ENCODE measurements around the gene MBTPS2.
"Not testable (repeated sequence)": the region's sequence is repeated elsewhere in the genome, so short reads cannot be mapped to it uniquely, and the experiment has no call there.

MBTPS2 gene

GRCh38 chrX:21806691-21807090 is 32.7 kb upstream of the MBTPS2 start:
- no peak for FAIRE-seq
- TF ChIP-seq CTCF (IDR thresholded peaks at IDR 0.05; ENCODE audit: insufficient read depth, missing control alignments): no peak

DNA sequence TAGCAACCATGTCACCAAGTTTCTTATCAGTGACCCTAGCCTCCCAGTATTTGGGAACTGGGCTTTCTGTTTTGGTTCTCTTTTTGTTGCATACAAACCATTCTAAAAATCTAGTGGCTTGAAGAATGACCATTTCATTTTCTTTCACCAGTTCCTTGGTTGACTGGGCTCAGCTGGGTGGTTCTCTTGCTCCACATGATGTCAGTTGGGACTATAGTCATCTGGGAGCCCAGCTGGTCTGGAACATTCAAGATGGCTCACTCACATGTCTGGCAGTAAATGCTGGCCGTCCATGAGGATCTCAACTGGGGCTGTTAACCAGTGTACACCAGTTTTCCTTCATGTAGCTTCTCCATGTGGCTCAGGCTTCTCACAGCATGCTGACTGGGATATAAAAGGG is 27.6 kb upstream of the MBTPS2 start:
- no peak for DNase-seq (ENCODE audit: insufficient read length, low spot score)
- TF ChIP-seq CTCF (IDR thresholded peaks at IDR 0.05; ENCODE audit: insufficient read depth, missing control alignments): no peak
- no peak for FAIRE-seq

More at GRCh38 chrX:21806691-21807090, 32.7 kb upstream of the MBTPS2 start:
- no peak for DNase-seq (ENCODE audit: insufficient read length, low spot score)

- DNase-seq (ENCODE audit: insufficient read length, low spot score) (no peak), FAIRE-seq (no peak)
- no peak for TF ChIP-seq CTCF (IDR thresholded peaks at IDR 0.05; ENCODE audit: insufficient read depth, missing control alignments)
Observed at GRCh38 chrX:21812628-21813027, 26.8 kb upstream of the MBTPS2 start.

GRCh38 chrX:21813612-21814368 is 25.6 kb upstream of the MBTPS2 start:
- DNase-seq (ENCODE audit: insufficient read length, low spot score): no peak
- TF ChIP-seq CTCF (IDR thresholded peaks at IDR 0.05; ENCODE audit: insufficient read depth, missing control alignments): no peak
- no peak for FAIRE-seq

GRCh38 chrX:21816136-21816535 is 23.3 kb upstream of the MBTPS2 start:
- DNase-seq (ENCODE audit: insufficient read length, low spot score) (no peak), FAIRE-seq (no peak)
- TF ChIP-seq CTCF (IDR thresholded peaks at IDR 0.05; ENCODE audit: insufficient read depth, missing control alignments): no peak

GRCh38 chrX:21820170-21820569 is 19.2 kb upstream of the MBTPS2 start:
- FAIRE-seq; DNase-seq (ENCODE audit: insufficient read length, low spot score): not testable (repeated sequence)

DNA sequence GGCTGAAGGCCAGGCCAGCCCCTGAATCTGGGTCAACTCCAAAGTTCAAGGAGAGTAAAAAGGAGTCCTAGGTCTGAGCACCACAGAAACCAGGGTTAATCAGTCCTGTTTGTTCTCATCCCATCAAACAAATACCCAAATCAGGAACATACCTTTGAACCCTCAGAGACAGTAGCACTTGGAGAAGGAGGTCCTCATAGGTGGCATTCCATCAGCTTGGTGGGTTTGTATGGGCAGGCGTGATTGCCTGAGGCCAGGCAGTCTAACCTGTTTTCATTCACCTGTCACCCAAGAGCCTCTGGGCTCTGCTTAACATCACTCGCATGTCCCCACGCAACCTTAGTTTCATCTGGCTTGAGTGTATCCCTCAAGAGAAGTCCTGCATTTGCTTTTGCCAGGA is 17.5 kb upstream of the MBTPS2 start:
- FAIRE-seq: no peak
- TF ChIP-seq CTCF (IDR thresholded peaks at IDR 0.05; ENCODE audit: insufficient read depth, missing control alignments): no peak
- no peak for DNase-seq (ENCODE audit: insufficient read length, low spot score)

Measured in D721Med (cell line).